ENCODE measurements around the gene BGN. TPM values are rescaled to one million over a fixed set of nuclear protein-coding genes. Genes with fewer than 3 reads are reported as not detected.
A peak's percentile ranks its signal among the peaks of the same experiment; 100 is the strongest.

Gene BGN
- total and polyA plus RNA-seq, 2 experiments from 2014 or later: 0.87 to 1.8 TPM

DNA sequence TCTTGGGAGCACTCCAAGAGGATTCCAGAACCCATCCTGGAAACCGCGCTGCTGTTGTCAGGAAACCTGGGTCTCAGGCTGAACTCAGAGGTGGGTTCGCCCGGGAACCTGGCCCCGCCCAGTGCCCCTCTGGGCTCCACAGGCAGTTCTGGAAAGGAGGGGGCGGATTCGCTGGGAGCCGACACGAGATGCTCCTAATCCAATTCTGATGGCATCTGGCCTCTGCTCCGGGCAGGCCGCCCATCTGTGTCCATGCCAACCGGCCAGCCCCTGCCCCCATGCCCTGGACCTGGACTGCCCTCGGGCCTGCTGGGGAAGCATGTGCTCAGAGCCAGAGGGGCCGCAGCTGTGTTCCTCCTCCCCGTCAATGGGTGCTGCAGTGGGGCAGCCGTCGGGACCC, 43.6 kb downstream of the BGN start (continued):
- TF ChIP-seq POLR2AphosphoS5 (IDR thresholded peaks at IDR 0.05; ENCODE audit: low read depth) (no peak), ZNF331 (CRISPR knock-in tag; IDR thresholded peaks at IDR 0.05; ENCODE audit: low read depth) (no peak), EZH2 (IDR thresholded peaks at IDR 0.05; ENCODE audit: low read depth, unreplicated experiment) (no peak)
- TF ChIP-seq, protein P1, sequence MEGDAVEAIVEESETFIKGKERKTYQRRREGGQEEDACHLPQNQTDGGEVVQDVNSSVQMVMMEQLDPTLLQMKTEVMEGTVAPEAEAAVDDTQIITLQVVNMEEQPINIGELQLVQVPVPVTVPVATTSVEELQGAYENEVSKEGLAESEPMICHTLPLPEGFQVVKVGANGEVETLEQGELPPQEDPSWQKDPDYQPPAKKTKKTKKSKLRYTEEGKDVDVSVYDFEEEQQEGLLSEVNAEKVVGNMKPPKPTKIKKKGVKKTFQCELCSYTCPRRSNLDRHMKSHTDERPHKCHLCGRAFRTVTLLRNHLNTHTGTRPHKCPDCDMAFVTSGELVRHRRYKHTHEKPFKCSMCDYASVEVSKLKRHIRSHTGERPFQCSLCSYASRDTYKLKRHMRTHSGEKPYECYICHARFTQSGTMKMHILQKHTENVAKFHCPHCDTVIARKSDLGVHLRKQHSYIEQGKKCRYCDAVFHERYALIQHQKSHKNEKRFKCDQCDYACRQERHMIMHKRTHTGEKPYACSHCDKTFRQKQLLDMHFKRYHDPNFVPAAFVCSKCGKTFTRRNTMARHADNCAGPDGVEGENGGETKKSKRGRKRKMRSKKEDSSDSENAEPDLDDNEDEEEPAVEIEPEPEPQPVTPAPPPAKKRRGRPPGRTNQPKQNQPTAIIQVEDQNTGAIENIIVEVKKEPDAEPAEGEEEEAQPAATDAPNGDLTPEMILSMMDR (conservative IDR thresholded peaks at IDR 0.05; ENCODE audit: low read depth in 2 of 2): no peak
- TF ChIP-seq, protein P2, sequence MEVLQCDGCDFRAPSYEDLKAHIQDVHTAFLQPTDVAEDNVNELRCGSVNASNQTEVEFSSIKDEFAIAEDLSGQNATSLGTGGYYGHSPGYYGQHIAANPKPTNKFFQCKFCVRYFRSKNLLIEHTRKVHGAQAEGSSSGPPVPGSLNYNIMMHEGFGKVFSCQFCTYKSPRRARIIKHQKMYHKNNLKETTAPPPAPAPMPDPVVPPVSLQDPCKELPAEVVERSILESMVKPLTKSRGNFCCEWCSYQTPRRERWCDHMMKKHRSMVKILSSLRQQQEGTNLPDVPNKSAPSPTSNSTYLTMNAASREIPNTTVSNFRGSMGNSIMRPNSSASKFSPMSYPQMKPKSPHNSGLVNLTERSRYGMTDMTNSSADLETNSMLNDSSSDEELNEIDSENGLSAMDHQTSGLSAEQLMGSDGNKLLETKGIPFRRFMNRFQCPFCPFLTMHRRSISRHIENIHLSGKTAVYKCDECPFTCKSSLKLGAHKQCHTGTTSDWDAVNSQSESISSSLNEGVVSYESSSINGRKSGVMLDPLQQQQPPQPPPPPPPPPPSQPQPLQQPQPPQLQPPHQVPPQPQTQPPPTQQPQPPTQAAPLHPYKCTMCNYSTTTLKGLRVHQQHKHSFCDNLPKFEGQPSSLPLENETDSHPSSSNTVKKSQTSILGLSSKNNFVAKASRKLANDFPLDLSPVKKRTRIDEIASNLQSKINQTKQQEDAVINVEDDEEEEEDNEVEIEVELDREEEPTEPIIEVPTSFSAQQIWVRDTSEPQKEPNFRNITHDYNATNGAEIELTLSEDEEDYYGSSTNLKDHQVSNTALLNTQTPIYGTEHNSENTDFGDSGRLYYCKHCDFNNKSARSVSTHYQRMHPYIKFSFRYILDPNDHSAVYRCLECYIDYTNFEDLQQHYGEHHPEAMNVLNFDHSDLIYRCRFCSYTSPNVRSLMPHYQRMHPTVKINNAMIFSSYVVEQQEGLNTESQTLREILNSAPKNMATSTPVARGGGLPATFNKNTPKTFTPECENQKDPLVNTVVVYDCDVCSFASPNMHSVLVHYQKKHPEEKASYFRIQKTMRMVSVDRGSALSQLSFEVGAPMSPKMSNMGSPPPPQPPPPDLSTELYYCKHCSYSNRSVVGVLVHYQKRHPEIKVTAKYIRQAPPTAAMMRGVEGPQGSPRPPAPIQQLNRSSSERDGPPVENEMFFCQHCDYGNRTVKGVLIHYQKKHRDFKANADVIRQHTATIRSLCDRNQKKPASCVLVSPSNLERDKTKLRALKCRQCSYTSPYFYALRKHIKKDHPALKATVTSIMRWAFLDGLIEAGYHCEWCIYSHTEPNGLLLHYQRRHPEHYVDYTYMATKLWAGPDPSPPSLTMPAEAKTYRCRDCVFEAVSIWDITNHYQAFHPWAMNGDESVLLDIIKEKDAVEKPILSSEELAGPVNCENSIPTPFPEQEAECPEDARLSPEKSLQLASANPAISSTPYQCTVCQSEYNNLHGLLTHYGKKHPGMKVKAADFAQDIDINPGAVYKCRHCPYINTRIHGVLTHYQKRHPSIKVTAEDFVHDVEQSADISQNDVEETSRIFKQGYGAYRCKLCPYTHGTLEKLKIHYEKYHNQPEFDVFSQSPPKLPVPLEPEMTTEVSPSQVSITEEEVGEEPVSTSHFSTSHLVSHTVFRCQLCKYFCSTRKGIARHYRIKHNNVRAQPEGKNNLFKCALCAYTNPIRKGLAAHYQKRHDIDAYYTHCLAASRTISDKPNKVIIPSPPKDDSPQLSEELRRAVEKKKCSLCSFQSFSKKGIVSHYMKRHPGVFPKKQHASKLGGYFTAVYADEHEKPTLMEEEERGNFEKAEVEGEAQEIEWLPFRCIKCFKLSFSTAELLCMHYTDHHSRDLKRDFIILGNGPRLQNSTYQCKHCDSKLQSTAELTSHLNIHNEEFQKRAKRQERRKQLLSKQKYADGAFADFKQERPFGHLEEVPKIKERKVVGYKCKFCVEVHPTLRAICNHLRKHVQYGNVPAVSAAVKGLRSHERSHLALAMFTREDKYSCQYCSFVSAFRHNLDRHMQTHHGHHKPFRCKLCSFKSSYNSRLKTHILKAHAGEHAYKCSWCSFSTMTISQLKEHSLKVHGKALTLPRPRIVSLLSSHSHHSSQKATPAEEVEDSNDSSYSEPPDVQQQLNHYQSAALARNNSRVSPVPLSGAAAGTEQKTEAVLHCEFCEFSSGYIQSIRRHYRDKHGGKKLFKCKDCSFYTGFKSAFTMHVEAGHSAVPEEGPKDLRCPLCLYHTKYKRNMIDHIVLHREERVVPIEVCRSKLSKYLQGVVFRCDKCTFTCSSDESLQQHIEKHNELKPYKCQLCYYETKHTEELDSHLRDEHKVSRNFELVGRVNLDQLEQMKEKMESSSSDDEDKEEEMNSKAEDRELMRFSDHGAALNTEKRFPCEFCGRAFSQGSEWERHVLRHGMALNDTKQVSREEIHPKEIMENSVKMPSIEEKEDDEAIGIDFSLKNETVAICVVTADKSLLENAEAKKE (CRISPR knock-in tag; IDR thresholded peaks at IDR 0.05): no peak

DNA sequence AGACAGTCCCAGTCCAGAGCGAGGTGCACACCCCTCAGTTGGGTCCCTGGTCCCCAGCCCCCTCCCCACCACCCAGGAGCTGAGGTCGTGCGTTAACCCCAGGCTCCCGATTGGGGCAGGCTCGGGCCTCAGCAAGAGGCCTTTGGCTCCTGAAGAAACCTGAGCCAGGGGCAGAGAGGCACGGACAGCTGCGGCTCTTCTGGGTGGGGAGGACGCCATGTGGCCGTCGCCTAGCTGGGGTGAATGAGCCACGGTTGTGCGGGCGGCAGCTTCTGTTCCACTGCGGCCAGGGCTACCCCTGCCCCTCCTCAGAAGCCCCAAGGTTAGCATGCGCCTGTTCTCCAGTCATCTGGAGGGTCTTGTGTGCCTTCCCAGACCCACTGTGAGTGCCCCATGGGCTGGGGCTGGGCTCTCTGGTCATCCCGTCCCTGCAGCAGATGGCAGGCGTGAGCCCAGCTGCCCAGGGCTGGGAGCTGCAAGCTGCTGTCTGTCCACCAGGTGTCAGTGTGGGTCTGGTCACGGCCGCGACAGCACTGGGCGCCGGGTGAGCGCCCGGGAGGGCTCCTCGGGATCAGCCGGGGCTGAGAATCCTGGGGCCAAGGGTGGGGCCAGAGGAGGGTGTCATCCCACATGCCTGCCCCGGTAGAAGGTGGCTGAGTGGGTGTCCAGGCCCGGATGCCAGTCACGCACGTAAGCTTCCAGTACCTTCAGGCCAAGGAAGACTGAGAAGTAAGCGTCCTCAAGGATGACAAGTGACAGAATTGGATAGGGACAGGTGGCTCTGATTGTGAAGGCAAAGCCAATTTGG, 44.6 kb downstream of the BGN start:
- Histone ChIP-seq H3K36me3 (ENCODE audit: insufficient read depth) (no peaks in the 10 kb centered on the region), H2AFZ (no peak overlapping the region), H3F3A (replicated peaks; ENCODE audit: low read depth) (no peaks in the 10 kb centered on the region), H3K9me2 (ENCODE audit: insufficient read depth) (no peaks in the 10 kb centered on the region), H3K4me2 (no peak overlapping the region), H4K20me1 (replicated peaks; ENCODE audit: insufficient read depth) (no peaks in the 10 kb centered on the region), H3K4me1 (ENCODE audit: insufficient read depth) (no peaks in the 10 kb centered on the region), H3K27ac (ENCODE audit: low read depth) (no peak overlapping the region), H3K79me2 (replicated peaks; ENCODE audit: insufficient read depth) (no peaks in the 10 kb centered on the region), H3K4me3 (no peak overlapping the region), H3K27me3 (ENCODE audit: insufficient read depth) (no peaks in the 10 kb centered on the region)
- no peaks in the 10 kb centered on the region for H3K4me1 Mint-ChIP-seq
- H3K27me3 Mint-ChIP-seq (ENCODE audit: insufficient read depth, low read depth, poor library complexity): peaks cover 2% of the 10 kb centered on the region
- H3K36me3 Mint-ChIP-seq (ENCODE audit: low read depth): no peaks in the 10 kb centered on the region
- no peaks in the 10 kb centered on the region for H3K9me3 Mint-ChIP-seq
- DNase-seq (ENCODE audit: low spot score) (peak; percentile 69), ATAC-seq (peak; percentile 87)
- H3K4me3 Mint-ChIP-seq: no peak overlapping the region
- no peak overlapping the region for H3K27ac Mint-ChIP-seq
- TF ChIP-seq, protein P1 (conservative IDR thresholded peaks at IDR 0.05; ENCODE audit: low read depth in 2 of 2): peak; percentile 63 to 89
- TF ChIP-seq, protein P3, sequence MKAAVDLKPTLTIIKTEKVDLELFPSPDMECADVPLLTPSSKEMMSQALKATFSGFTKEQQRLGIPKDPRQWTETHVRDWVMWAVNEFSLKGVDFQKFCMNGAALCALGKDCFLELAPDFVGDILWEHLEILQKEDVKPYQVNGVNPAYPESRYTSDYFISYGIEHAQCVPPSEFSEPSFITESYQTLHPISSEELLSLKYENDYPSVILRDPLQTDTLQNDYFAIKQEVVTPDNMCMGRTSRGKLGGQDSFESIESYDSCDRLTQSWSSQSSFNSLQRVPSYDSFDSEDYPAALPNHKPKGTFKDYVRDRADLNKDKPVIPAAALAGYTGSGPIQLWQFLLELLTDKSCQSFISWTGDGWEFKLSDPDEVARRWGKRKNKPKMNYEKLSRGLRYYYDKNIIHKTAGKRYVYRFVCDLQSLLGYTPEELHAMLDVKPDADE (IDR thresholded peaks at IDR 0.05): no peak

All from GM23338 (cell line).